PC-9 (cell line): ENCODE data around the gene ARID5B. TPM values are rescaled to one million over a fixed set of nuclear protein-coding genes. Genes with fewer than 3 reads are reported as not detected.

ENCODE experiments used
- BruUV-seq: library from RNA; stranded (reverse); fragments of 400-500 nt; replicated peaks from 2 replicates; lab custom pipeline; 2021; lab: Mats Ljungman, UMichigan
- CTCF ChIA-PET: fragments of 300-600 bp; sonication (Branson Sonifier 250); formaldehyde crosslinking; loops from one replicate; lab custom pipeline; 2022; ENCODE audit warnings: antibody characterized with exemption; lab: Charles Lee
- POLR2A ChIA-PET: fragments of 300-600 bp; sonication (Branson Sonifier 250); formaldehyde crosslinking; loops from one replicate; lab custom pipeline; 2022; ENCODE audit warnings: antibody characterized with exemption; ENCODE audit not compliant: unreplicated experiment; lab: Charles Lee
- DNase-seq, 2 experiments: peaks; one replicate each; pipeline versions ENCODE4 v3.0.0 to v3.0.0-alpha.2; 2015 to 2022; ENCODE audit warnings: mixed read lengths in 1 of 2
- H2AFZ ChIP-seq: fragments of 200-600 bp; sonication (generic); 2 replicates; pipeline ENCODE4 v1.8.1; 2017; ENCODE audit warnings: antibody characterized with exemption
- H3F3A ChIP-seq: fragments of 200-600 bp; sonication (generic); 2 replicates; pipeline ENCODE4 v1.8.1; 2017; ENCODE audit warnings: antibody characterized with exemption, mild to moderate bottlenecking, low read depth; ENCODE audit not compliant: insufficient read depth
- H3K27ac ChIP-seq: fragments of 200-600 bp; sonication (generic); 2 replicates; pipeline ENCODE4 v1.6.1; 2016; ENCODE audit warnings: mixed run types
- H3K27me3 ChIP-seq: fragments of 200-600 bp; sonication (generic); 2 replicates; pipeline ENCODE4 v1.6.1; 2016; ENCODE audit warnings: low read depth, mixed run types; ENCODE audit not compliant: insufficient read depth
- H3K36me3 ChIP-seq: fragments of 200-600 bp; sonication (generic); 2 replicates; pipeline ENCODE4 v1.6.1; 2016; ENCODE audit warnings: low read depth, mixed run types
- H3K4me1 ChIP-seq: fragments of 200-600 bp; sonication (generic); replicated peaks from 2 replicates; pipeline ENCODE4 v1.6.1; 2016; ENCODE audit warnings: mixed run types; ENCODE audit not compliant: insufficient read depth
- H3K4me2 ChIP-seq: fragments of 200-600 bp; sonication (generic); 2 replicates; pipeline ENCODE4 v1.6.1; 2017; ENCODE audit warnings: mixed run types
- H3K4me3 ChIP-seq: fragments of 200-600 bp; sonication (generic); 2 replicates; pipeline ENCODE4 v1.6.1; 2016; ENCODE audit warnings: mixed run types
- H3K79me2 ChIP-seq: fragments of 200-600 bp; sonication (generic); 2 replicates; pipeline ENCODE4 v1.6.1; 2017; ENCODE audit warnings: low read depth, mixed run types
- H3K9me2 ChIP-seq: fragments of 200-600 bp; sonication (generic); 2 replicates; pipeline ENCODE4 v1.8.1; 2017; ENCODE audit warnings: mild to moderate bottlenecking; ENCODE audit not compliant: insufficient read depth
- H3K9me3 ChIP-seq: fragments of 200-600 bp; sonication (generic); 2 replicates; pipeline ENCODE4 v1.8.1; 2016; ENCODE audit warnings: low read depth; ENCODE audit not compliant: insufficient read depth
- H4K20me1 ChIP-seq: fragments of 200-600 bp; sonication (generic); 2 replicates; pipeline ENCODE4 v1.8.1; 2017; ENCODE audit not compliant: insufficient read depth
- CTCF ChIP-seq: fragments of 200-600 bp; sonication (generic); conservative IDR thresholded peaks from 2 replicates; pipeline ENCODE4 v1.6.1; 2017; ENCODE audit warnings: mixed run types, antibody characterized with exemption, mild to moderate bottlenecking, moderate library complexity
- EZH2 ChIP-seq: fragments of 200-600 bp; sonication (generic); IDR thresholded peaks from 2 replicates; pipeline ENCODE4 v1.8.0; 2017; ENCODE audit warnings: antibody characterized with exemption, low read depth
- intact Hi-C: fragments of 100-400 bp; cut with micrococcal nuclease; formaldehyde crosslinking; loops from one replicate; pipeline ENCODE4 v1.10.0; 2022; ENCODE audit not compliant: unreplicated experiment
- total RNA-seq: library from RNA; stranded (reverse); gene quantifications from 2 replicates; pipeline ENCODE4 v1.2.3, GENCODE V29; 2021

Gene ARID5B
- total RNA-seq, 1 experiment from 2014 or later, result 7.4 TPM

GRCh38 chr10:62112300-62112699 lies 210.8 kb downstream of the ARID5B start:
- Histone ChIP-seq H3F3A (peaks cover 26% of the 10 kb centered on the region), H4K20me1 (no peaks in the 10 kb centered on the region), H3K4me3 (no peak overlapping the region), H3K36me3 (no peaks in the 10 kb centered on the region), H3K9me2 (no peaks in the 10 kb centered on the region), H3K4me2 (peak overlapping the region; percentile 15; the same call in 1 of the 2 replicates), H3K27ac (peak overlapping the region; percentile 53), H3K4me1 (peaks cover 79% of the 10 kb centered on the region), H2AFZ (no peak overlapping the region), H3K27me3 (no peaks in the 10 kb centered on the region), H3K9me3 (no peaks in the 10 kb centered on the region), H3K79me2 (no peaks in the 10 kb centered on the region)
- no TSS peak for BruUV-seq
- POLR2A ChIA-PET, result interaction anchor here (0.6 kb wide), 1 partner anchor 137 kb away, joined by 13 read pairs; no protein-coding TSS in a partner anchor
- DNase-seq, result peak; percentile 71 to 98
- TF ChIP-seq EZH2, result no peak
- TF ChIP-seq CTCF, result no peak
- CTCF ChIA-PET, result interaction anchor here (0.6 kb wide), 1 partner anchor 180 kb away, joined by 8 read pairs; no protein-coding TSS in a partner anchor
- intact Hi-C loops, result loop anchor here (1.0 to 5.0 kb wide), 7 partner anchors 18 to 210 kb away; no protein-coding TSS in a partner anchor

GRCh38 chr10:62112963-62113362 lies 211.5 kb downstream of the ARID5B start:
- Histone ChIP-seq H3K9me2 (no peaks in the 10 kb centered on the region), H4K20me1 (no peaks in the 10 kb centered on the region), H3K79me2 (no peaks in the 10 kb centered on the region), H3F3A (peaks cover 26% of the 10 kb centered on the region), H2AFZ (no peak overlapping the region), H3K9me3 (no peaks in the 10 kb centered on the region), H3K4me1 (peaks cover 76% of the 10 kb centered on the region), H3K4me3 (no peak overlapping the region), H3K36me3 (no peaks in the 10 kb centered on the region), H3K4me2 (peak overlapping the region; percentile 15; the same call in 1 of the 2 replicates), H3K27ac (peak overlapping the region; percentile 53), H3K27me3 (no peaks in the 10 kb centered on the region)
- TF ChIP-seq EZH2 (no peak), CTCF (no peak)
- intact Hi-C loops, result loop anchor here (1.0 to 5.0 kb wide), 7 partner anchors 19 to 211 kb away; no protein-coding TSS in a partner anchor
- DNase-seq, result no peak
- BruUV-seq, result no TSS peak
- ChIA-PET POLR2A (interaction anchor here (0.6 kb wide), 1 partner anchor 136 kb away, joined by 13 read pairs; no protein-coding TSS in a partner anchor), CTCF (no interaction called here)

- no TSS peak for BruUV-seq
- Histone ChIP-seq H3K79me2 (no peaks in the 10 kb centered on the region), H3K4me1 (peaks cover 69% of the 10 kb centered on the region), H3K9me2 (no peaks in the 10 kb centered on the region), H3K27ac (no peak overlapping the region), H3K27me3 (no peaks in the 10 kb centered on the region), H3F3A (peaks cover 26% of the 10 kb centered on the region), H3K9me3 (no peaks in the 10 kb centered on the region), H3K36me3 (no peaks in the 10 kb centered on the region), H3K4me3 (no peak overlapping the region), H2AFZ (no peak overlapping the region), H4K20me1 (no peaks in the 10 kb centered on the region), H3K4me2 (no peak overlapping the region)
- no peak for DNase-seq
- CTCF ChIA-PET, result no interaction called here
- no peak for TF ChIP-seq EZH2
- TF ChIP-seq CTCF, result no peak
- intact Hi-C loops, result loop anchor here (2.0 to 5.0 kb wide), 2 partner anchors 63 to 171 kb away; no protein-coding TSS in a partner anchor
- POLR2A ChIA-PET, result no interaction called here
Observed at GRCh38 chr10:62113680-62114079, 212.2 kb downstream of the ARID5B start.
